H9 (cell line): ENCODE measurements around the gene CEP68. TPM values are rescaled to one million over a fixed set of nuclear protein-coding genes. Genes with fewer than 3 reads are reported as not detected.

Source experiments
- DNase-seq: peaks from one replicate; pipeline ENCODE4 v3.0.0-alpha.2; 2017
- H2AFZ ChIP-seq: one replicate; pipeline ENCODE4 v1.6.1; 2013; ENCODE audit warnings: mild to moderate bottlenecking, low read length, control low read depth, moderate library complexity
- H2AK5ac ChIP-seq: 2 replicates; pipeline ENCODE4 v1.6.1; 2013; ENCODE audit warnings: low read length, control low read depth, mixed read lengths; ENCODE audit not compliant: insufficient read length
- H2BK120ac ChIP-seq: one replicate; pipeline ENCODE4 v1.6.1; 2013; ENCODE audit warnings: low read depth, mild to moderate bottlenecking, low read length, control low read depth, inconsistent platforms; ENCODE audit not compliant: poor library complexity, severe bottlenecking
- H2BK12ac ChIP-seq: 2 replicates; pipeline ENCODE4 v1.6.1; 2013; ENCODE audit warnings: low read length, control low read depth, mixed read lengths, low read depth; ENCODE audit not compliant: insufficient read length
- H2BK15ac ChIP-seq: 2 replicates; pipeline ENCODE4 v1.6.1; 2013; ENCODE audit warnings: low read depth, low read length, control low read depth
- H2BK20ac ChIP-seq: one replicate; pipeline ENCODE4 v1.6.1; 2013; ENCODE audit warnings: low read depth, mild to moderate bottlenecking, low read length, control low read depth, inconsistent platforms; ENCODE audit not compliant: poor library complexity, severe bottlenecking
- H2BK5ac ChIP-seq: 2 replicates; pipeline ENCODE4 v1.6.1; 2013; ENCODE audit warnings: low read length, control low read depth, mixed read lengths; ENCODE audit not compliant: insufficient read length
- H3K14ac ChIP-seq: 2 replicates; pipeline ENCODE4 v1.6.1; 2013; ENCODE audit warnings: low read length, control low read depth; ENCODE audit not compliant: insufficient read depth
- H3K18ac ChIP-seq: 2 replicates; pipeline ENCODE4 v1.6.1; 2013; ENCODE audit warnings: low read depth, mild to moderate bottlenecking, mixed read lengths, low read length, control low read depth; ENCODE audit not compliant: insufficient read length
- H3K23ac ChIP-seq: 2 replicates; pipeline ENCODE4 v1.6.1; 2013; ENCODE audit warnings: low read length, control low read depth, mixed read lengths, low read depth; ENCODE audit not compliant: insufficient read length
- H3K23me2 ChIP-seq: 2 replicates; pipeline ENCODE4 v1.6.1; 2013; ENCODE audit warnings: low read depth, mild to moderate bottlenecking, mixed read lengths, low read length, control low read depth; ENCODE audit not compliant: insufficient read length, poor library complexity, severe bottlenecking
- H3K27ac ChIP-seq: 2 replicates; pipeline ENCODE4 v1.5.1; 2013; ENCODE audit warnings: low read length, control low read depth, mixed read lengths, low read depth; ENCODE audit not compliant: insufficient read length
- H3K27me3 ChIP-seq: 2 replicates; pipeline ENCODE4 v1.6.1; 2013; ENCODE audit warnings: low read length, control low read depth, inconsistent platforms; ENCODE audit not compliant: insufficient read depth
- H3K4ac ChIP-seq: 2 replicates; pipeline ENCODE4 v1.6.1; 2013; ENCODE audit warnings: low read depth, mild to moderate bottlenecking, control low read depth, inconsistent platforms, low read length, moderate library complexity
- H3K4me1 ChIP-seq: 2 replicates; pipeline ENCODE4 v1.6.1; 2013; ENCODE audit warnings: low read length, control low read depth, inconsistent platforms; ENCODE audit not compliant: insufficient read depth
- H3K4me2 ChIP-seq: 2 replicates; pipeline ENCODE4 v1.6.1; 2013; ENCODE audit warnings: low read length, control low read depth, mixed read lengths; ENCODE audit not compliant: insufficient read length, insufficient read depth
- H3K56ac ChIP-seq: 2 replicates; pipeline ENCODE4 v1.6.1; 2013; ENCODE audit warnings: low read depth, mild to moderate bottlenecking, mixed read lengths, low read length, control low read depth; ENCODE audit not compliant: insufficient read length
- H3K79me1 ChIP-seq: 2 replicates; pipeline ENCODE4 v1.6.1; 2013; ENCODE audit warnings: low read depth, mild to moderate bottlenecking, moderate library complexity, low read length, control low read depth, inconsistent platforms; ENCODE audit not compliant: insufficient read depth, poor library complexity, severe bottlenecking
- H3K79me2 ChIP-seq: 2 replicates; pipeline ENCODE4 v1.6.1; 2013; ENCODE audit warnings: low read length, control low read depth, inconsistent platforms; ENCODE audit not compliant: insufficient read depth
- H3K9ac ChIP-seq: 2 replicates; pipeline ENCODE4 v1.6.1; 2013; ENCODE audit warnings: low read length, control low read depth, mixed read lengths; ENCODE audit not compliant: insufficient read length; ENCODE audit errors: extremely low read depth
- H3K9me3 ChIP-seq: one replicate; pipeline ENCODE4 v1.6.1; 2013; ENCODE audit warnings: low read depth, low read length, inconsistent platforms; ENCODE audit not compliant: control insufficient read depth
- H3T11ph ChIP-seq: one replicate; pipeline ENCODE4 v1.6.1; 2013; ENCODE audit warnings: mild to moderate bottlenecking, low read length, control low read depth, inconsistent platforms
- H4K20me1 ChIP-seq: one replicate; pipeline ENCODE4 v1.6.1; 2013; ENCODE audit not compliant: control insufficient read depth, insufficient read length, insufficient read depth
- H4K5ac ChIP-seq: 2 replicates; pipeline ENCODE4 v1.6.1; 2013; ENCODE audit warnings: low read depth, mild to moderate bottlenecking, mixed read lengths, low read length, control low read depth; ENCODE audit not compliant: insufficient read length
- H4K8ac ChIP-seq: replicated peaks from 2 replicates; pipeline ENCODE4 v1.6.1; 2013; ENCODE audit warnings: low read length, control low read depth, mixed read lengths, low read depth; ENCODE audit not compliant: insufficient read length
- H4K91ac ChIP-seq: 2 replicates; pipeline ENCODE4 v1.6.1; 2013; ENCODE audit warnings: low read depth, mild to moderate bottlenecking, moderate library complexity, mixed read lengths, low read length, control low read depth; ENCODE audit not compliant: insufficient read length
- H3K27ac Mint-ChIP-seq, 3 experiments: 2 replicates in 2 of 3; 3 replicates in 1 of 3; pipeline ENCODE4 v1.8.0; 2020 to 2021; ENCODE audit warnings: mixed read lengths in 3 of 3, mild to moderate bottlenecking in 1 of 3, moderate library complexity in 1 of 3
- H3K27me3 Mint-ChIP-seq: 2 replicates; pipeline ENCODE4 v1.8.0; 2021; ENCODE audit warnings: low read depth, mild to moderate bottlenecking, moderate library complexity, mixed read lengths
- H3K36me3 Mint-ChIP-seq, 3 experiments: 2 replicates in 2 of 3; 3 replicates in 1 of 3; pipeline ENCODE4 v1.8.0; 2020 to 2021; ENCODE audit warnings: low read depth in 3 of 3, mixed read lengths in 3 of 3; ENCODE audit not compliant: insufficient read depth in 1 of 3
- H3K4me1 Mint-ChIP-seq, 2 experiments: 2 replicates each; pipeline ENCODE4 v1.8.0; 2020; ENCODE audit warnings: mixed read lengths in 2 of 2
- H3K4me3 Mint-ChIP-seq, 2 experiments: 2 replicates in 1 of 2; 3 replicates in 1 of 2; pipeline ENCODE4 v1.8.0; 2020 to 2021; ENCODE audit warnings: mild to moderate bottlenecking in 2 of 2, mixed read lengths in 2 of 2, moderate library complexity in 1 of 2
- H3K9me3 Mint-ChIP-seq, 2 experiments: 2 replicates in 1 of 2; 3 replicates in 1 of 2; pipeline ENCODE4 v1.8.0; 2020; ENCODE audit warnings: mild to moderate bottlenecking in 2 of 2, mixed read lengths in 2 of 2, moderate library complexity in 1 of 2
- WGBS: extraction: QIAGEN DNeasy Blood & Tissue Kit; methylation state at CpG from one replicate; pipeline ENCODE4 v1.1.7; 2013; ENCODE audit warnings: missing lambda C conversion rate, low lambda C conversion rate, mixed read lengths; ENCODE audit not compliant: insufficient read length; ENCODE audit errors: extremely low coverage; 5-methylcytosine and 5-hydroxymethylcytosine counted together
- total RNA-seq: library from RNA; stranded (reverse); gene quantifications from 2 replicates; pipeline ENCODE4 v1.2.1, GENCODE V29; 2021
- TF ChIP-seq, protein P1 (sequence below): fragments of 200-600 bp; sonication (generic); conservative IDR thresholded peaks from 3 replicates; pipeline ENCODE4 v1.8.0; 2021; ENCODE audit warnings: antibody characterized with exemption, mild to moderate bottlenecking

Gene CEP68
- total RNA-seq, 1 experiment from 2014 or later, result 20.2 TPM

DNA sequence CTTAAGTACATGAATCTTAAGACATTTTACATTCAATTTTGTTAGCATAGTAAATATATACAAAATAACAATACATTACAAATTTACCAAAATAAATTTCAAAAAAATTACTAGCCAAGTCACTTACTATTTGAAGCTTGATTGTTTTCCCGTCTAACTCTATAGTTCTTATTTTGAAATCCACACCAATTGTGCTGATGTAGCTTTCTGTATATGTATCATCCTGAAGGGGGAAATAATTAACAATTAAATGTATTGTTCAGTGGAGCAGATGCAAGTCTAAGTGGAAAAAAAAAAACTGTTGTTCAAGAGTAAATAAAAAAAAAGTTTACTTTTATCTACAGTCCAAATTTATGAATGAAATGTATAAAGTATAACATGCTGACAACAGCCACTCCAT, 41.6 kb downstream of the CEP68 start:
- Histone ChIP-seq H3K9ac (no peak overlapping the region), H3K14ac (no peak overlapping the region), H3T11ph (no peak overlapping the region), H2AFZ (no peak overlapping the region), H2BK20ac (no peak overlapping the region), H2BK12ac (no peak overlapping the region), H3K4ac (no peak overlapping the region), H3K4me1 (no peaks in the 10 kb centered on the region), H2BK120ac (no peak overlapping the region), H4K20me1 (no peaks in the 10 kb centered on the region), H4K91ac (no peak overlapping the region), H3K4me2 (no peak overlapping the region), H3K79me1 (no peaks in the 10 kb centered on the region), H2BK15ac (no peak overlapping the region), H3K56ac (no peak overlapping the region), H3K23ac (no peak overlapping the region), H2AK5ac (no peak overlapping the region), H3K27me3 (no peaks in the 10 kb centered on the region), H2BK5ac (no peak overlapping the region), H3K9me3 (no peaks in the 10 kb centered on the region), H3K27ac (no peak overlapping the region), H4K8ac (no peak overlapping the region), H3K18ac (no peak overlapping the region), H3K79me2 (no peaks in the 10 kb centered on the region), H4K5ac (no peak overlapping the region), H3K23me2 (no peaks in the 10 kb centered on the region)
- no peak overlapping the region for H3K4me3 Mint-ChIP-seq
- H3K27me3 Mint-ChIP-seq, result no peaks in the 10 kb centered on the region
- H3K27ac Mint-ChIP-seq, result no peak overlapping the region
- no peak for DNase-seq
- peaks cover 13 to 59% (median 41%) of the 10 kb centered on the region in 3 experiments; a peak in 6 of 7 replicates for H3K36me3 Mint-ChIP-seq
- no CpG with 5 or more reads among the region's 1 CpG for WGBS
- no peaks in the 10 kb centered on the region for H3K4me1 Mint-ChIP-seq
- TF ChIP-seq, protein P1, sequence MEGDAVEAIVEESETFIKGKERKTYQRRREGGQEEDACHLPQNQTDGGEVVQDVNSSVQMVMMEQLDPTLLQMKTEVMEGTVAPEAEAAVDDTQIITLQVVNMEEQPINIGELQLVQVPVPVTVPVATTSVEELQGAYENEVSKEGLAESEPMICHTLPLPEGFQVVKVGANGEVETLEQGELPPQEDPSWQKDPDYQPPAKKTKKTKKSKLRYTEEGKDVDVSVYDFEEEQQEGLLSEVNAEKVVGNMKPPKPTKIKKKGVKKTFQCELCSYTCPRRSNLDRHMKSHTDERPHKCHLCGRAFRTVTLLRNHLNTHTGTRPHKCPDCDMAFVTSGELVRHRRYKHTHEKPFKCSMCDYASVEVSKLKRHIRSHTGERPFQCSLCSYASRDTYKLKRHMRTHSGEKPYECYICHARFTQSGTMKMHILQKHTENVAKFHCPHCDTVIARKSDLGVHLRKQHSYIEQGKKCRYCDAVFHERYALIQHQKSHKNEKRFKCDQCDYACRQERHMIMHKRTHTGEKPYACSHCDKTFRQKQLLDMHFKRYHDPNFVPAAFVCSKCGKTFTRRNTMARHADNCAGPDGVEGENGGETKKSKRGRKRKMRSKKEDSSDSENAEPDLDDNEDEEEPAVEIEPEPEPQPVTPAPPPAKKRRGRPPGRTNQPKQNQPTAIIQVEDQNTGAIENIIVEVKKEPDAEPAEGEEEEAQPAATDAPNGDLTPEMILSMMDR, result no peak
- no peaks in the 10 kb centered on the region for H3K9me3 Mint-ChIP-seq
